GM18508 (cell line): ENCODE measurements around the gene CTU1.
"Not testable (repeated sequence)": the region's sequence is repeated elsewhere in the genome, so short reads cannot be mapped to it uniquely, and the experiment has no call there.

Experiments
- ATAC-seq: cut with Tn5 transposase; IDR thresholded peaks from one replicate; pipeline ENCODE4 v1.9.1; 2021; ENCODE audit warnings: moderate number of reproducible peaks; ENCODE audit not compliant: insufficient read depth, unreplicated experiment

Gene CTU1

GRCh38 chr19:51108066-51108804, at the start of gene CTU1:
Gene CTU1, minus strand, starts transcription at chr19:51108409. Its CDS starts 3,840 bp downstream, at chr19:51104569.
- ATAC-seq, result peak; percentile 88

DNA sequence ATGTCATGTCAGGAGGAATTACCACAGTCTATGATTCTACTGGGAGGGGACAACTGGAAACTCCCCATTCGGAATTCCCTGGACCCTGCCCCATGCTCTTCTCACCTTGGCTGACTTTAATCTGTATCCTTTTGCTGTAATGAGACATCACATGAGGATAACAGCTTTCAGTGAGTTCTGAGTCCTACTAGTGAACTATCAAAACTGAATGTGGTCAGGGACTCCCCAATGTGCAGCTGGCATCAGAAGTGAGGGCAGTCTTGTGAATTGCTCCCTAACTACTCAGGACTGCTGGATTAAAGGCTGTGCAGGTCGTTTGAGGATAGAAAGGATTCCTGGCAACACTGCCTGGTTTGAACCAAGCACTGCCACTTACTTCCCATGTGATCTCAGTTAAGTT, 49.1 kb upstream of the CTU1 start:
- no peak for ATAC-seq

DNA sequence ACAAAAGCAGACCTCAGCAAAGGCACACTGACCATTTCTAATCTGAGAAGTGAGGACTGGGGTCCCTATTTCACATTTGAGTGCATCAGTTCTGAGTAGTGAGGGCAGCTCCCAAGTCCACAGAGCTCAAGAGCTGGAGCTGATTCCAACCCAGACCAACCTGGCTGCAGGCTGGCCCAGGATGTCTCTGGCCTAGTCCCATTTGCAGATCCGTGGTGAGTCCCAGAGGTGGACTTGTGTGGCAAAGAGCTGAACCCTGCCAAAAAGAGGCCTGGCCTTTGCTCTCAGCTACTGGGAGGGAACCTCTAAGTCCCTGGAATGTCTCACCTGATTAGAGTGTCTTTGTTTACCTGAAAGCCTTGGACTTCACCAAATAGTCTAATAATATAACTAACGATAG, 48.5 kb upstream of the CTU1 start:
- ATAC-seq, result no peak

DNA sequence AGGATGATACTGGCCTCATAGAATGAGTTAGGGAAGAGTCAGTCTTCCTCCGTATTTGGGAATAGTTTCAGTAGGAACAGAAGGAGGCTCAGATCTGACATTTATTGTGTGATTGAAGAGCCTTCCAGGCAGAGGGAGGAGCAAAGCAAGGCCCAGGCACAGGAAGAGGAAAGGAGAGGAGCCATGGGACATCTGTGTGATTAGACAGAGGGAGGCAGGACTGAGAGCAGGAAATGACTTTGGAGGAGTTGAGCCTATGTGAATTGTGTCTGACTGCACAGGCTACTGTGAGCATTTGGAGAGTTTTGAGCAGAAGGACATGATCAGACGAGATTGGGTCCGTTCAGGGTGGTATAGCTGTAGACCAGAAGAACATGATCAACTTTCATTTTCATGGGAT, 42.4 kb upstream of the CTU1 start:
- ATAC-seq, result no peak

GRCh38 chr19:51148580-51148979, 40.4 kb upstream of the CTU1 start:
- ATAC-seq, result no peak

DNA sequence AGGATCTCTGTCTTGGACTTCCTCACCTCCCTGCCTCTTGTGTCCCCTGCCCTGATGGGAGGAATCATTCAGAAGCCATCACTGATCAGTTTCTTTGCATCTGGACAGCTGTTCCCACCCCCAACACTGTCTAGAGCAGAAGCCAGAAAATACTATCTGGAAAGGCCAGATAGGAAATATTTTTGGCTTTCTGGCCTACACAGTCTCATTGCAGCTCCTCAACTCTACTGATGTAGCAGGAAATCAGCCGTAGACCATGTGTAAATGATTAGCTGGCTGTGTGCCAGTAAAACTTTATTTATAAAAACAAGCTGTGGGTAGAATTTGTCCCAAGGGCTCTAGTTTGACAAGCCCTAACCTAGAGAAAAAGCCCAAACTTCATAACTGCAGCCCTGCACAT, 39.5 kb upstream of the CTU1 start:
- no peak for ATAC-seq

- no peak for ATAC-seq
These were observed 38.5 kb upstream of the CTU1 start for GRCh38 chr19:51146751-51147150.

DNA sequence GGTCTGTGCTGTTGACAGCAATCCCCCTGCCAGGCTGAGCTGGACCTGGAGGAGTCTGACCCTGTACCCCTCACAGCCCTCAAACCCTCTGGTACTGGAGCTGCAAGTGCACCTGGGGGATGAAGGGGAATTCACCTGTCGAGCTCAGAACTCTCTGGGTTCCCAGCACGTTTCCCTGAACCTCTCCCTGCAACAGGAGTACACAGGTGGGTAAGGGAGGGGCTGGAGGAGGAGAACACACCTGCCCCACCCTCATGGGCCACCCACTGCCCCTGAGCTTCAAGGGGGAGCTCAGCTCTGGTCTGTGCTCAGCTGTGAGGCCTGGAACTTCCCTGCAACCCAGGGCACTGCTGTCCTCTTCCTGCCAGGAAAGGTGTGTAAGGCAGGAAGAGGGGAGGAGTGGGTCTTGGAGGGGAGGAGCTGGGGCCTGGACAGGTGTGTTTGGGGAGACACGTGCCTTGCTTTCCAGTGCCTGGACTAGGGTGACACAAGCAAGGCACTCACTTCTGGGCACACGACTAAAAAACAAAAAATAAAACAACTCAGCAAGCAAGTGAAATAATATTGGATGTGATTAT, 37.8 kb upstream of the CTU1 start:
- no peak for ATAC-seq

GRCh38 chr19:51144482-51145045, 36.4 kb upstream of the CTU1 start:
- ATAC-seq, result no peak

GRCh38 chr19:51143486-51143885, 35.3 kb upstream of the CTU1 start:
- no peak for ATAC-seq

GRCh38 chr19:51142809-51143475, 34.7 kb upstream of the CTU1 start:
- not testable (repeated sequence) for ATAC-seq

DNA sequence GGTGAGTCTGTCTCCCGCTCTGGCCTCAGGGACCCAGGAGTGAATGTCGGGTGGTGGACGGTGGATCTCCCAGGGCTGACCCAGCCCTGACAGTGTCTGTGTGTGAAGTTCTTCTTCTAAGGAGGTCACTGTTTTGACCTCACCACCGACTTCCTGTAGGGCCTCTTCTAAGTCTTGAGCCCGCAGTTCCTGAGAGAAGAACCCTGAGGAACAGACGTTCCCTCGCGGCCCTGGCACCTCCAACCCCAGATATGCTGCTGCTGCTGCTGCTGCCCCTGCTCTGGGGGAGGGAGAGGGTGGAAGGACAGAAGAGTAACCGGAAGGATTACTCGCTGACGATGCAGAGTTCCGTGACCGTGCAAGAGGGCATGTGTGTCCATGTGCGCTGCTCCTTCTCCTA, 33.9 kb upstream of the CTU1 start, which contains the start of gene SIGLEC7:
TSS of gene SIGLEC7 (plus strand) at position 183 of the 400 bp plus-strand sequence. CDS start at position 252, 69 bp downstream.
- ATAC-seq, result no peak

- ATAC-seq, result no peak
These were observed 33.0 kb upstream of the CTU1 start for GRCh38 chr19:51141181-51141580.

DNA sequence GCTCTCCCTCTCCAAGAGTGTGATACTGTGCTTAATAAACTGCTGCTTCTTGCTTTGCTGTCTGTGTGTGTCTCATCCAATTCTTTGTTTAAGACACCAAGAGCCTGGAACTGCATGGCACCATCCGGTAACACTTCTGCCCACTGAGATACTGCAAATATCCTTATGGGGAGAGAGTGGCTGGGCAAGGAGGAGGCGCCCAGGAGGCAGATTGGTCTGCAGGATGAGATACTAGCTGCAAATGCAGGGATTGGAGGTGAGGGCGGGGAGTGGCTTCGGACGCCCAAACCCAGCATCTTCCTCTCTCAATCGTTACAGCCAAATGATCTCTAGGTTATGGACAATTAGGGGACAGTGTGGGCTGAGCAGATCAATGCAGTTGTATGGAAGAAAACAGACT, 32.2 kb upstream of the CTU1 start:
- ATAC-seq, result no peak

DNA sequence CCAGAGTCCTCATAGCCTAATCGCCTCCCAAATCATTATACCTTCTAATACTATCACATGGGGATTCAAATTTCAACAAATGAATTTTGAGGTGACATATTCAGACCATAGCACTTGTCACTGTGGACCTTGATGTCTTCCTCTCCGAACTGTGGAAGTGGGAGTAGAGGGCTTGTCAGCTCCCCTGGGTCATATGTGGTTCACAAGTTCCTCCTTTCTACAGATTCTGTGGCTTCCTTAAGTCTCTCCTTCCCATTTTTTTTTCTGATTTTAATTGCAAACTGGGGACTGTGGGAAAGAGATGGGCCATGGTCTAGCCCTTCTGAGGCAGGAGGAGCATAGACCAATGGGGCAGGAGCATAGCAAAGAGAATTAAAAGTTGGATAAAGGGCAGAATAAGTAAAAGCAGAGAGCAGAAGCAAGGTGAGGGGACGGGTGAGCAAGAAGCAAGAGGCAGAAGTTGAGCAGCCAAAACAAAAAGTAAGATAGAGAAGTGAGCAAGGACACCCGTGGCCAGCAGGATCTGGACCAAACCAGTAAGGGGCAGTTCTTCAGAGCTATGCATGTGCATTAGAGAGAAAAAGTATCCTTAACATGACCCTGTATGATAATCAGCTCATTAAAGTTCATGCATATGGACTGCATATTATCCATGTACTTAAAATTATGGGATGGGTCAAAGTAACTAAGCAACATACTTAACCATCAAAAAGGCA, 31.2 kb upstream of the CTU1 start:
- no peak for ATAC-seq

- no peak for ATAC-seq
These were observed 30.4 kb upstream of the CTU1 start for GRCh38 chr19:51138549-51138979.

GRCh38 chr19:51137792-51138425, 29.7 kb upstream of the CTU1 start:
- no peak for ATAC-seq

DNA sequence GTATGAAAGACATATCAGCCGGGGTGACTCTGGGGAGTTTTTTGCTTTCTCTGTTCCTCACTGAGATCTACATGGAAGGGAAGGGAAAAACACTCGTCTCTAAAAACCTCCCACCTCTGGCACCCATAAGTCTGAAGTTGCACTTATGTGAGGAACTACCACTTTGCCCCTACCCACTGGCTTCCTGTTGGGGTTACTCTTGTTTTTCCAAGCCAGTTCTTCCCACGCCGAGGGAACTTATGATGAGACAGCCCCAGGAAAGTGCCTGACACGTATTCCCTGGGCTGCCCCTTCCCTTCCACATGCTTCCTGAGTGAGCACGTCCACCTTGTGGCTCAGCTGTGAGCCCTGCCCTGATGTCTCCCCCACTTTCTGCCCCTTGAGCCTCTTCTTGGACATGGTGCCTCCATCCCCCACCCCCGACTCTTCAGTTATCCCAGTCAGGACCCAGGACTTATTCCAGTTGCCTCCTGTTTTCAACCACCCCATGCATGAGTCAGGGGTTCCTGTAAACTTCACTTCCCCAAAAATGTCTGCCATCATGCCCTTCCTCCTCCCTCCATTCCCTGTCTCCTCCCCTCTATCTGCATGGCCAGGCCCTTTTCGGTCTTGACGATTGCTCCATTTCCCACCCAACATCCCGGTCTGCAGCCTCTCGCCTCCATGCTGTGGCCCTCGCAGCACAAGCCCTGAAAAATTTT, 28.8 kb upstream of the CTU1 start:
- ATAC-seq, result no peak

DNA sequence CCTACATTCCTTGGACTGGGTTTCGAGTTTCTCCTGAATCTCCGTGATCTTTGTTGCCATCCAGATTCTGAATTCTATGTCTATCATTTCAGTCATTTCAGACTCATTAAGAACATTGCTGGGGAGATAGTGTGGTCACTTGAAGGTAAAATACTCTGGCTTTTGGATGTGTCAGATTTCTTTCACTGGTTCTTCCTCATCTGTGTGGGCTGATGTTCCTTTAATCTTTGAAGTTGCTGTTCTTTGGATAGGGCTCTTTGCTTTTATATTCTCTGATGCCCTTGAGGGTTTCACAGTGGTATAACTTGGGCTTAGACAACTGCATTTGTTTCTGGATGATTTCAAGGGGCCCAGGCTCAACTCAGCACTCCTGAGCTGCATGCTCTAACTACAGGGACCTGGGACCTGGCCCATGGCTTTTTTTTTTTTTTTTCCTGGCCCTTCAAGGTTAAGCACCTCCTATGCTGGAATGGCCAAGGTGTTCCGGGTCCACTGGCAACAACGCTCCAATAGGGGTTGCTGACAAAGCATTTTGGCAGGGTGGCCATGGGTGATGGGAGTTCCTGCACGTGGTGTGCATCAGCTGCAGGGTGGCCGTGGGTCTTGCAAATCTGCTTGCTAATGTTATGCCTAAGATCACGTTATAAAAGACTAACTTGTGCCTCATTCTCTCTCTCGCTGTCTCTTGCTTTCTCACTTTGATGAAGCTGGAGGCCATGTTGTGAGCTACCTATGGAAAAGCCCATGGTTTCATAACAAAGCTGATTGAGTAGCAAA, 28.0 kb upstream of the CTU1 start:
- ATAC-seq, result no peak
